CD14-positive monocyte (primary cell): ENCODE data around the gene PCGF1. TPM values are rescaled to one million over a fixed set of nuclear protein-coding genes. Genes with fewer than 3 reads are reported as not detected.

Source experiments
- DNase-seq, 3 donors: peaks; one replicate each; pipeline ENCODE4 v3.0.0-alpha.2; 2011 to 2022
- H2AFZ ChIP-seq: 2 replicates; pipeline ENCODE4 v1.6.0; 2012; ENCODE audit warnings: mild to moderate bottlenecking, low read depth, low read length, inconsistent platforms; ENCODE audit not compliant: insufficient read depth, poor library complexity, severe bottlenecking
- H3K27ac ChIP-seq, 2 donors: 1 replicate in 1 of 2; 2 replicates in 1 of 2; pipeline ENCODE4 v1.5.1; 2012 to 2013; ENCODE audit warnings: low read length in 2 of 2, control low read depth in 1 of 2, inconsistent platforms in 1 of 2, low read depth in 1 of 2, mild to moderate bottlenecking in 1 of 2
- H3K27me3 ChIP-seq, 2 donors: one replicate each; pipeline versions ENCODE4 v1.6.0 to v1.6.1; 2011 to 2013; ENCODE audit warnings: low read length in 2 of 2; ENCODE audit not compliant: control insufficient read depth in 2 of 2, insufficient read depth in 2 of 2
- H3K36me3 ChIP-seq, 2 donors: replicated peaks in 1 of 2; 1 replicate in 1 of 2; 2 replicates in 1 of 2; pipeline versions ENCODE4 v1.5.1 to v1.6.1; 2012 to 2013; ENCODE audit warnings: low read length in 2 of 2, control low read depth in 1 of 2, inconsistent platforms in 1 of 2, mild to moderate bottlenecking in 1 of 2; ENCODE audit not compliant: insufficient read depth in 2 of 2, control insufficient read depth in 1 of 2
- H3K4me1 ChIP-seq, 2 donors: 1 replicate in 1 of 2; 2 replicates in 1 of 2; pipeline versions ENCODE4 v1.5.1 to v1.6.1; 2012 to 2013; ENCODE audit warnings: low read length in 2 of 2, control low read depth in 1 of 2, inconsistent platforms in 1 of 2, mild to moderate bottlenecking in 1 of 2, moderate library complexity in 1 of 2; ENCODE audit not compliant: insufficient read depth in 2 of 2, control insufficient read depth in 1 of 2
- H3K4me2 ChIP-seq: replicated peaks from 2 replicates; pipeline ENCODE3; 2012; ENCODE audit warnings: low read length, moderate library complexity, mild to moderate bottlenecking; ENCODE audit not compliant: poor library complexity, severe bottlenecking; ENCODE audit errors: extremely low read depth
- H3K4me3 ChIP-seq, 3 experiments: fragments of 200-600 bp in 1 of 3; sonication (generic) in 1 of 3; replicated peaks in 1 of 3; 1 replicate in 2 of 3; 2 replicates in 1 of 3; pipeline ENCODE4 v1.5.1; 2011 to 2013; ENCODE audit warnings: low read length in 3 of 3, mild to moderate bottlenecking in 3 of 3, control low read depth in 2 of 3, low read depth in 2 of 3, inconsistent platforms in 1 of 3, moderate library complexity in 1 of 3
- H3K79me2 ChIP-seq: 2 replicates; pipeline ENCODE4 v1.6.0; 2012; ENCODE audit warnings: mild to moderate bottlenecking, control low read depth, inconsistent platforms, low read length, moderate library complexity; ENCODE audit not compliant: insufficient read depth
- H3K9ac ChIP-seq: 2 replicates; pipeline ENCODE4 v1.6.0; 2017; ENCODE audit warnings: low read length, mild to moderate bottlenecking; ENCODE audit not compliant: insufficient read depth, poor library complexity, severe bottlenecking
- H3K9me3 ChIP-seq, 2 donors: replicated peaks in 1 of 2; 1 replicate in 1 of 2; 2 replicates in 1 of 2; pipeline versions ENCODE4 v1.5.1 to v1.6.1; 2012 to 2013; ENCODE audit warnings: low read length in 2 of 2, control low read depth in 1 of 2; ENCODE audit not compliant: control insufficient read depth in 1 of 2, insufficient read depth in 1 of 2
- H4K20me1 ChIP-seq: 2 replicates; pipeline ENCODE4 v1.6.0; 2012; ENCODE audit warnings: mild to moderate bottlenecking, low read length, control low read depth, moderate library complexity; ENCODE audit not compliant: insufficient read depth
- H3K27ac Mint-ChIP-seq, 7 donors: one replicate each; pipeline ENCODE4 v1.8.0; 2020; ENCODE audit warnings: mild to moderate bottlenecking in 7 of 7, mixed read lengths in 7 of 7, moderate library complexity in 6 of 7, inconsistent platforms in 2 of 7
- H3K27me3 Mint-ChIP-seq, 3 donors: one replicate each; pipeline ENCODE4 v1.8.0; 2021 to 2022; ENCODE audit warnings: low read depth in 3 of 3, mild to moderate bottlenecking in 3 of 3, mixed read lengths in 3 of 3, moderate library complexity in 3 of 3, inconsistent platforms in 1 of 3
- H3K36me3 Mint-ChIP-seq, 2 donors: one replicate each; pipeline ENCODE4 v1.8.0; 2020; ENCODE audit warnings: mixed read lengths in 2 of 2, inconsistent platforms in 1 of 2, mild to moderate bottlenecking in 1 of 2
- H3K4me1 Mint-ChIP-seq: one replicate; pipeline ENCODE4 v1.8.0; 2020; ENCODE audit warnings: mild to moderate bottlenecking, mixed read lengths
- H3K4me3 Mint-ChIP-seq, 2 donors: one replicate each; pipeline ENCODE4 v1.8.0; 2020; ENCODE audit warnings: mild to moderate bottlenecking in 2 of 2, mixed read lengths in 2 of 2, moderate library complexity in 1 of 2
- H3K9me3 Mint-ChIP-seq, 7 donors: one replicate each; pipeline ENCODE4 v1.8.0; 2020 to 2022; ENCODE audit warnings: mixed read lengths in 7 of 7, mild to moderate bottlenecking in 6 of 7, moderate library complexity in 6 of 7, inconsistent platforms in 2 of 7
- WGBS: methylation state at CpG from one replicate; pipeline ENCODE4 v1.1.5; 2013; ENCODE audit warnings: missing lambda C conversion rate; ENCODE audit not compliant: insufficient coverage; 5-methylcytosine and 5-hydroxymethylcytosine counted together
- intact Hi-C, 2 donors: fragments of 100-400 bp; cut with micrococcal nuclease; formaldehyde crosslinking; loops; one replicate each; pipeline versions ENCODE4 v1.15.0 to v1.15.1; 2023
- polyA plus RNA-seq, 3 donors: library from polyadenylated mRNA; depleted of rRNA in 1 of 3; unstranded in 2 of 3; stranded (reverse) in 1 of 3; fragments of 300-500 nt in 2 of 3; fragments of >200 nt in 1 of 3; fragmentation: Illumina TruSeq in 2 of 3; gene quantifications; 1 replicate in 2 of 3; 2 replicates in 1 of 3; pipeline ENCODE4 v1.2.3, GENCODE V29; 2012 to 2021
- TF ChIP-seq, protein P1 (sequence below): fragments of 200-600 bp; IDR thresholded peaks from one replicate; pipeline ENCODE4 v1.8.0; 2022; ENCODE audit warnings: antibody characterized with exemption, mild to moderate bottlenecking

Gene PCGF1
- polyA plus RNA-seq, 3 donors, result 18.0 to 30.5 (median 20.5) TPM

DNA sequence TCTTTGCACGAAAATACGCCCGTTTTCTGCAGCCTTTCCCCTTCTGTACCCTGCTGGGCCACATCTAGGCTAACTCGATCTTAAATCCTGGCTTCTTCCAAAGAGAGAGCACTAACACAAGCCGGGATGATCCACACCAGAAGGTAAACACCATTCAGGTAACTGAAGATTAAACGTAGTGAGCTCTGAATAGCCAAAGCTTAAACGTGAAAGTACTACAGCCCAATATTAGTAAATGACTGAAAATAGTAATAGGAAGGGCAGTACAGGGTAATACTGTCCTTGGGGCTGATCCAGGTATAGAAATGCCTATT, 34.6 kb downstream of the PCGF1 start:
- Histone ChIP-seq H4K20me1 (peaks cover 8% of the 10 kb centered on the region), H3K9me3 (no peaks in the 10 kb centered on the region), H3K27ac (peak overlapping the region; percentile 89 to 97), H3K79me2 (peaks cover 17% of the 10 kb centered on the region), H3K27me3 (no peaks in the 10 kb centered on the region), H3K4me3 (peak overlapping the region; percentile 38 to 92 (median 62)), H3K4me2 (peak overlapping the region; percentile 92), H3K9ac (peak overlapping the region; percentile 85), H2AFZ (peak overlapping the region; percentile 99), H3K36me3 (peaks cover 14 to 19% of the 10 kb centered on the region in 2 donors), H3K4me1 (peaks cover 35 to 41% of the 10 kb centered on the region in 2 donors)
- Mint-ChIP-seq H3K27me3 (peaks cover 0 to 2% (median 0%) of the 10 kb centered on the region in 3 donors), H3K27ac (peak overlapping the region; percentile 92 to 98 (median 98)), H3K4me3 (peak overlapping the region; percentile 92 to 97), H3K9me3 (peaks cover 0 to 3% (median 0%) of the 10 kb centered on the region in 7 donors), H3K4me1 (peaks cover 31% of the 10 kb centered on the region), H3K36me3 (peaks cover 19 to 33% of the 10 kb centered on the region in 2 donors)
- intact Hi-C loops, result no loop called here
- TF ChIP-seq, protein P1, sequence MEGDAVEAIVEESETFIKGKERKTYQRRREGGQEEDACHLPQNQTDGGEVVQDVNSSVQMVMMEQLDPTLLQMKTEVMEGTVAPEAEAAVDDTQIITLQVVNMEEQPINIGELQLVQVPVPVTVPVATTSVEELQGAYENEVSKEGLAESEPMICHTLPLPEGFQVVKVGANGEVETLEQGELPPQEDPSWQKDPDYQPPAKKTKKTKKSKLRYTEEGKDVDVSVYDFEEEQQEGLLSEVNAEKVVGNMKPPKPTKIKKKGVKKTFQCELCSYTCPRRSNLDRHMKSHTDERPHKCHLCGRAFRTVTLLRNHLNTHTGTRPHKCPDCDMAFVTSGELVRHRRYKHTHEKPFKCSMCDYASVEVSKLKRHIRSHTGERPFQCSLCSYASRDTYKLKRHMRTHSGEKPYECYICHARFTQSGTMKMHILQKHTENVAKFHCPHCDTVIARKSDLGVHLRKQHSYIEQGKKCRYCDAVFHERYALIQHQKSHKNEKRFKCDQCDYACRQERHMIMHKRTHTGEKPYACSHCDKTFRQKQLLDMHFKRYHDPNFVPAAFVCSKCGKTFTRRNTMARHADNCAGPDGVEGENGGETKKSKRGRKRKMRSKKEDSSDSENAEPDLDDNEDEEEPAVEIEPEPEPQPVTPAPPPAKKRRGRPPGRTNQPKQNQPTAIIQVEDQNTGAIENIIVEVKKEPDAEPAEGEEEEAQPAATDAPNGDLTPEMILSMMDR, result no peak
- no peak for DNase-seq
- WGBS, result 0% methylated on average over 4 of the region's 7 CpGs

DNA sequence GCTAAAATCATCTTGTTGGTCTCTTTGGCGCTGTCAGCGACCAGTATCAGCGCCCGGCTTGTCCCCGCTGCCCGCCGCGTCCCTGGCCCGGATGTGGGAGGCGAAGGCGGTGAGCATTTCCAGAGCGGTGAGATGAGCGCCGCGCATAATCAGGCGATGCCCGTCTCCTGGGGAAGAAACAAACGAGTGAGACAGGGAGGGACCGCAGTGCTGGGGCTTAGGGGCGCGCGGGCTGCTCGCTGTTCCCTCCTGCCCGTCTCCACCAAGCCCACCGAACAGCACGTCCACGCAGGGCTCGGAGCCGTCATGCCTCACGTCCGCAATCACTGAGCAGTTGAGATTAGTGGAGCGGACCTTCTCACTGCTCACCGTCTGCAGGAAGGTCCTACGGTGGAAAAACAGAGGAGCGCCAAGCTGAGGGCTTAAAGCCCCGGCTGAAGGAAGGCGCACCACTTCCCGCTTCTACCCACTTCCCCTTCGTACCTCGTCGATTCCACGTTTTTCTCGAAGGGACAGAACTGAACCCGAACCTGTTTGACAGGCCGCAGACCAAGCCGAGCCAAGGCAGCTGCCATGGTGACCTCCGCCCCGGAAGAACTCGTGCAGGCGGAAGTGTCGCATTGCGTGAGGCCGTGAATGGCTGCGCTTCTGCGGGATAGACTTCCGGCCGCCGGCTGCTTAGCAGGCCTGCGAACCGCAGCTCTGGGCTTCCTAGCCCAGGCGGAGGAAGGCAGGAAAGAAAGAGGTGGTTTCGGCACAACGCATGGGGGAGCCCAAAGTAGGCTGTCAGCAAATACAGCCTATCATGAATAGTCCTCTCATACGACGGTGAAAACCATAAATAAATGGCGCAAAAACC, 35.2 kb downstream of the PCGF1 start, which contains the start of gene MRPL53:
Gene MRPL53 (minus strand): TSS at position 595 of the 859 bp plus-strand sequence. CDS start 20 bp downstream, at position 575.
- Histone ChIP-seq H3K79me2 (peaks cover 17% of the 10 kb centered on the region), H3K4me2 (peak within 1 kb of the TSS; percentile 92), H4K20me1 (peaks cover 5% of the 10 kb centered on the region), H3K9ac (peak within 1 kb of the TSS; percentile 85), H3K27me3 (no peaks in the 10 kb centered on the region), H3K27ac (peak within 1 kb of the TSS; percentile 89 to 97), H2AFZ (peak within 1 kb of the TSS; percentile 99), H3K36me3 (peaks cover 14 to 19% of the 10 kb centered on the region in 2 donors), H3K9me3 (no peaks in the 10 kb centered on the region), H3K4me3 (peak within 1 kb of the TSS; percentile 38 to 92 (median 62)), H3K4me1 (peaks cover 31 to 37% of the 10 kb centered on the region in 2 donors)
- Mint-ChIP-seq H3K36me3 (peaks cover 19 to 30% of the 10 kb centered on the region in 2 donors), H3K27me3 (peaks cover 0 to 2% (median 0%) of the 10 kb centered on the region in 3 donors), H3K4me1 (peaks cover 28% of the 10 kb centered on the region), H3K27ac (peak within 1 kb of the TSS; percentile 92 to 98 (median 98)), H3K4me3 (peak within 1 kb of the TSS; percentile 92 to 97), H3K9me3 (peaks cover 0 to 3% (median 0%) of the 10 kb centered on the region in 7 donors)
- DNase-seq, result peak; percentile 92 to 96 (median 94)
- TF ChIP-seq, protein P1, result no peak
- under 1% methylated on average over 58 of the region's 66 CpGs for WGBS
- intact Hi-C loops, result no loop called here
